GM21515 (cell line): ENCODE results near the gene SHCBP1L.

Source experiments
- ATAC-seq: cut with Tn5 transposase; IDR thresholded peaks from one replicate; pipeline ENCODE4 v1.9.1; 2021; ENCODE audit not compliant: unreplicated experiment

SHCBP1L gene

DNA sequence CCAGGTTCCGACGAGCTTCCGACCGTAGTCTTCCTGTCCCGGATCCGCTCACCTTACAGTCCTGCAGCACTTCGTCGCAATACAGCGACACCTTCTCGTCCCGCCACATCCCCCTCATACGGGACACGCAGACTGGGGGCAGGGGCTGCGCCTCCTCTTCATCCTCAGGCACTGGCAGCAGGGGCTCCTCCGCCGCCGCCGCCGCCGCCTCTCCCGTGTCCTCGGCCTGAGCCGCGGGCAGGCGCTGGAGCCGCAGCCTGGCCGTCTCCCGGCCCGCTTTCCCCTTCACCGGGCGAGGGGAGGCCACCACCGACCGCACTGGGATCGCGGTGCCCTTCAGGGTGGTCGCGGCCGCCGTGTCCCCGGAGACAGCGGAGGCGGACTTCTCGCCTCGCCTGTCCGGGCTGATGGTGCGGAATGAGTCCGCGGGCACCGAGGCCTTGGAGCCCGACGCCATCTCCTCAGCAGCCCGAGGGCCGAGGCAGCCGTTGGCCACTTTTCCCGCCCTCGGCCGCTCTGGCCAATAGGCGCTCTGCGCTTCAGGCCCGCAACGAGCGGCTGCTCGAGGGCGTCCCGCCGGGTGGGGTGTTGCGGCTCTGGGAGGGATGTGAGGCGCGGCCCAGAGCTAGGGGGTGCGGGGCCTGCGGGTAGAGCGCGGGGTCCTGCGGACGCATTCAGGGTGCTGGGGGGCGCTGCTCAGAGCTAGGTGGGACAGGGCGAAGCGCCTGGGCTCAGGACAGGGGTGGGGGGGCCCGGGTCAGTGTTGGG lies at the start of gene SHCBP1L:
Gene SHCBP1L, minus strand, starts transcription at position 490 of the 768 bp plus-strand sequence. Its CDS starts 33 bp downstream, at position 457.
- no peak for ATAC-seq

DNA sequence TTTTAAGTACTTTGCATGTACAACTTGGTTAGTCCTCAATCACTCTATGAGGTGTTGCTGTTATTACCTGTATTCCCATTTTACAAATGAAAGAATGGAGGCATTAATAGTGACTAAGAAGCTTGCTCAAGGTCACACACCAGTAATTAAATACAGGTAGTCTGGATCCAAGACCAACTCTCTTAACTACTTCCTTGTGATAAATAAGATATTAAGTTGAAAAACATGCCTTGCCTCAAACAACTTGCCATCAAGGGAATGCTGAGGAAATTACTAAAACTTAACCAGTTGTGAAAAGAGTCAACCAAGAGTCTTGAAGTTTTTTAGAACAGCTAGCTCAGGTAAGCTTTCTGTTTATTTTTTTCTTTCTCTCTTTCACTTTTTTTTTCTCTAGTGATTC lies 49.3 kb upstream of the SHCBP1L start:
- no peak for ATAC-seq

DNA sequence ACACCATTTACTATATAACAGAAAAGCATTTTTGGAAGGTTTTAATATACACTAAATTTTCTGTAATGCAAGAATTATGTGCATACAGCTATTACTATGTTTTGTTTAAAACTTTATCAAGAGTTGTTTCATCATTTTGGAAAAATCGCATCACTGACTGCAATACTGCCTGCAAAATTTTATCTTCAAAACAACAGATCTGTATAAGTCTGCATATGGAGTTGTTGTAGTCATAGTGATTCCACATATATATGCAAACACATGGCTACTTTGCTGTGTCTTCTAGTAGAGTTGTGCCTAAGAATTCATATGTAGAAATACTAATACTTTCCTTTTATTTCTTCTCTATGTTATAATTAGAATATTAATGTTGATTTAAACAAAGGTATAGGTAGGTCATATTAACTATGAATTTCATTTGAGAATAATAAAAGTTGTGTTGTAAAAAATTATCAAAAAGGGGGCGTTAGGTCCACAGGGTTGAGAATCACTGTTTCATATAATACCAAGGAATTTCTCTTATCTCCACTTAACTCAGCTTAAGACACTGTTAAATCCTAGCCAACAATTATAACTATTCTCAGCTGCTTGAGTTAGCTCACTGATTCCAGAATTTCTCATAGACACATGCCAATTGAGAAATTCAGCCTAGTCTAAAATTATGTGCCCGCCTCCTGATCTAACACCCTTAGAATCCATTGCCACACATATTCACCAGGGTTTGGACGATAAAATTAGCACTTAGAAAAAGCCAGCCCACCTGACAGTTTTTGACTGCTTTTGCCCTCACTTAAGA lies 47.4 kb upstream of the SHCBP1L start:
- ATAC-seq = no peak

DNA sequence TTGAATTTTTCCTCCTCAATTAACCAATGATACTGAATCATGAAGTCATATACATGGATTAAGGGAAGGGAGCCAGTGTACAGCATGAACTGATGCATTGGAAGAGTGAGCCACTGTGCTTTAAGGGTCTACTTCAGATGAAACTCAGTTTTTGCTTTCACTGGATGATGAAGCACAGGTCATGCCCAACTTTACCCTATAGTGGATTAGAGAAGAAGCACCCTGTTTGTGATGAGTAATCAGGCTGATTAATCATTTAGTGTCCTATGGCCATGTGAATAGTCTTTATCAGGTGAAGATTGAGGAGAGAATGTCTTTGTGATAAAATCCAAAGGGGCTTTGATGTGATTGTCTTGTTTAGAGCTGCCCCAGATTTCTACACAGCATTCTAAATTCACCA lies 45.5 kb upstream of the SHCBP1L start:
- no peak for ATAC-seq

DNA sequence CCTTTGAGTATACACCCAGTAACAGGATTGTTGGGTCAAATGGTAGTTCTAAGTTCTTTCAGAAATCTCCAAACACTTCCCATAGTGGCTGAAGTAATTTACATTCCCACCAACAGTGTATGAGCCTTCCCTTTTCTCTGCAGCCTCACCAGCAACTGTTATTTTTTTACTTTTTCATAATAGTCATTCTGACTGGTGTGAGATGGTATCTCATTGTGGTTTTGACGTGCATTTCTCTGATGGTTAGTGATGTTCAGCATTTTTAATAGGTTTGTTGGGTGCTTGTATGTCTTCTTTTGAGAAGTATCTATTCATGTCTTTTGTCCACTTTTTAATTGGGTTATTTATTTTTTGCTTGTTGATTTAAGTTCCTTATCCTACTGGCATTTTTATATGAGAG lies 43.9 kb upstream of the SHCBP1L start:
- no peak for ATAC-seq

DNA sequence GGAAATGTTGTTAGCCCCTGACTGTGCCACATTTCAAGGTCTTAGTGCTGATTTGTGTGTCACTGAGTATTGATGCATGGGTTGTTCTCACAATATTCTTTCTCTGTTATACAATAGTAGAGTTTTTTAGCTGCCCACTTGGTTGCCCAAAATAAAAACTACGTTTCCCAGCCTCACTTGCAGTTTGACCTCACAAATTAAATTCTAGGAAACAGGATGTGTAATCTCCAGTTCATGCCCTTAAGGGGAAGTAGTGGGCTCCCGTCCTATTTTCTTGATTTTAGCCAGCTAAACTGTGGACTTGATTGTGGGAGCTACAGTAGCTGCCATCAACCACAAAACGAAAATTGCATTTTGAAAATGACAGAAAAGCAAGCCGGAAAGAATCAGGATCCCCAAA lies 42.9 kb upstream of the SHCBP1L start:
- ATAC-seq = no peak

DNA sequence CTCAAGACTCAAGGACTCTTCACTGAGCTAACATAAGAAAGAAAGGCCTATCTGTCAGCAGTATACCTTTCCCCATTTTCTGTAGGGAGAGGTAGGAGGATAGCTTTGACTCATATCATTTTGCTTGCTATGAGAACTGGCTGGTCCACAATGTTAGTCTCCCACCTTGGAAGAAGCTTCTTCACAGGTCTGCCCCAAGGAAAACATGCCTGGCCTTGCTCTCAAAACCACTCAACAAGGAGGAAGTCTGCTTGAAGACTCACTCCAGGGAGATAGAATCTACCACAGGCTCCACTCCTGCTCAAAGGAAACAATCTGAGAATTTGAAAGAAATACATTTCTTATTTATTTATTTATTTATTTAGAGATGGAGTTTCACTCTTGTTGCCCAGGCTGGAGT lies 40.8 kb upstream of the SHCBP1L start:
- no peak for ATAC-seq

DNA sequence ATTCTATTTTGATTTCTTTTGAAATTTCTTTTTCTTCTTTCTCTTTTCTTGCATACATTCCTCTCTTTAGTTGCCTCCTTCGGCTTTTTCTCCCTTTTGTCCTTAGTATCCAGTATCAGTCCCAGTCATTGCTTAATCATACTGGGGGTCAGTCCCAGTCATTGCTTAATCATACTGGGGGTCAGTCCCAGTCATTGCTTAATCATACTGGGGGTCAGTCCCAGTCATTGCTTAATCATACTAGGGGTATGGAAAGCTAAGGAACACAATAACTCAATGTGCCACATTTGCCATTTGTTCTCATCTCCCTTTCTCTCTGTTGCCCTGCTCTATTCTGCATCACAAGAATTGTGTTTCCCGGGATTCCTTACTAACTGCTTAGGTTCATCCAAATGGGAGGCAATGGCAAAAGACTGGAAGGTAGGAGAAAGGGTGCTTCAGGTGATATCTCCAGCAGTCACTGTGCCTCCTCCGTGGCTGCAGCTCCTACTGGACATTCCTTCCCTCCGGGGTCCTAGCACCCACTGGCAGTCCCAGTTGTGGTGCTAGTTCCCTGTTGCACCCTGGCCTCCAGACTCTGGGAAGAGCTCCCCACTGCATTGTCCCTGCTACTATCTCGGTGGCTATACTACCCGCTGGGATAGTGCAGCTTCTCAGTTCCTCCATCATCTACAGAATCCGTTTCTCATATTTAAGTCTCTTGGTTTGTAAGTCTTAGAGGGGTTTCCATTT lies 37.6 kb upstream of the SHCBP1L start:
- no peak for ATAC-seq

DNA sequence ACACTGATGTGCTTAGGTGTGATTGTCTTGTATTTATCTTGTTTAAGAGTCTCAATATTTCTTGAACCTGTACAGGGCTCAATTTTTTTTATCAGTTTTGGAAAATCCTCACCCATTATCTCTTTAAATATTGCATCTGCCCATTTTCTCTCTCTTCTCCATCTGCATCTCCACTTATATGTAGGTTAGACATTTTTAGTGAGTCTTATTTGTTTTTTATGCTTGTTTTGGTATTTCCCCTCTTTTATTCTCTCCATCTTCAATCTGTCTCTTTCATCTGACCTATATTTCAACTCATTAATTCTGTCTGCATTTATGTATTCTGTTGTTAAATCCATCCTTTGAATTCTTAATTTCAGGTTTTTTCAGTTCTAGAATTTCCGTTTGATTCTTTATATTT lies 32.9 kb upstream of the SHCBP1L start:
- no peak for ATAC-seq

DNA sequence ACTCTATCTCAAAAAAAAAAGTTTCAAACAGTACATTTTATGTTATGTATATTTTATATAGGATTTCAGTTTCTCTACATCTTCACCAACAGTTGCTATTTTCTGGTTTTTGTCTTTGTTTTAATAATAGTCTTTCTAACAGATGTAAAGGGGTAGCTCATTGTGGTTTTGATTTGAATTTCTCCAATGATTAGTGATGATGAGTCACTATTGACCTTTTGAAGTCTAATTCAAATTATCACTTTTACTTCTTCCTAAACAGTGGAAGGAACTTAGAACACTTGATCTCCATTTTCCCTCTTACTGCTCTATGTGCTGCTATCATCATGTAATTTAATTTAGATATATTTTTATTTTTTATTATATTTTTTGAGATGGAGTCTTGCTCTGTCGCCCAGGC lies 31.7 kb upstream of the SHCBP1L start:
- ATAC-seq = no peak

DNA sequence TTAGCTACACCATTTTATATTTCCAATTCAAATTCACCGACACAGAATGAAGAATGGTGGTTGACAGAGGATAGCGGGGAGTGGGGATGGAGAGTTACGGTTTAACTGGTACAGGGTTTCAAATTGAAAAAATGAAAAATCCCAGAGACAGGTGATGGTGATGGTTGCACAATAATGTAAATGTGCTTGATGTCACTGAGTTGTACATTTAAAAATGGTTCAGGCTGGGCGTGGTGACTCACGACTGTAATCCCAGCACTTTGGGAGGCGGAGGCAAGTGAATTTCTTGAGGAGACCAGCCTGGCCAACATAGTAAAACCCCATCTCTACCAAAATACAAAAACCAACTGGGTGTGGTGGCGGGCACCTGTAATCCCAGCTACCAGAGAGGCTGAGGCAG lies 31.2 kb upstream of the SHCBP1L start:
- no peak for ATAC-seq

DNA sequence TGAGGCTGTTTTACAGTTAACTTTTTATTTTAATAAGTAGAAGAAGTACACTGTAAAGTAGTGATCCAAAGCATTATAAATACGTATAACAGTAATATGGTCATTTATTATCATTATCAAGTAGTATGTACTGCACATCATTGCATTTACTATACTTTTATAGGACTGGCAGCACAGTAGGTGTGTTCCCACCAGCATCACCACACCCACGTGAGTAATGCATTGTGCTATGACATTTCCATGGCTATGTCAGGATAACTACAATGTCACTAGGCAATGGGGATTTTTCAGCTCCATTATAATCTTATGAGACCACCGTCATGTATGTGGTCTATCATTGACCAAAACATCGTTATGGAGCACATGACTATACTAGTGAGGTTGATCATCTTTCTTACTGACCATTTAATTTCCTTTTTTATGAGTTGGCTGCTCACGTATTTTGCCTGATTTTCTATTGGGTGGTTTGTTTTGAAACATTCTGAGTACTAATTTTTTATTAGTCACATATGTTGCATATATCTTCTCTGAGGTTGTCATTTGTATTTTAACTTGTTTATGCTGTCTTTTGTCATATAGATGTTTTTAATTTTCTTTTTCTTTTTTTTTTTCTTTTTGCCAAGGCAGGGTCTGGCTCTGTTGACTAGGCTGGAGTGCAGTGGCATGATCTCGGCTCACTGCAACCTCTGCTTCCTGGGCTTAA lies 25.3 kb upstream of the SHCBP1L start:
- ATAC-seq = no peak

DNA sequence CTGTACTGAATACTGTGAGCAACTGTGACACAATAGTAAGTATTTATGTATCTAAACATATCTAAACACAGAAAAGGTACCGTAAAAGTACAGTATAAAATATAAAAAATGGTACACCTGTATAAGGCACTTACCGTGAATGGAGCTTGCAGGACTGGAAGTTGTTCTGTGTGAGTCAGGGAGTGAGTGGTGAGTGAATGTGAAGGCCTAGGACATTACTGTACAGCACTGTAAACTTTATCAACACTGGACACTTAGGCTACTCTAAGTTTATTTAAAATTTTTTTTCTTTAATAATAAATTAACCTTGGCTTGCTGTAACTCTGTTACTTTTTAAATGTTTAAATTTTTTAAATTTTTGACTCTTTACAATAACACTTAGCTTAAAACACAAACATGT lies 24.5 kb upstream of the SHCBP1L start:
- no peak for ATAC-seq

DNA sequence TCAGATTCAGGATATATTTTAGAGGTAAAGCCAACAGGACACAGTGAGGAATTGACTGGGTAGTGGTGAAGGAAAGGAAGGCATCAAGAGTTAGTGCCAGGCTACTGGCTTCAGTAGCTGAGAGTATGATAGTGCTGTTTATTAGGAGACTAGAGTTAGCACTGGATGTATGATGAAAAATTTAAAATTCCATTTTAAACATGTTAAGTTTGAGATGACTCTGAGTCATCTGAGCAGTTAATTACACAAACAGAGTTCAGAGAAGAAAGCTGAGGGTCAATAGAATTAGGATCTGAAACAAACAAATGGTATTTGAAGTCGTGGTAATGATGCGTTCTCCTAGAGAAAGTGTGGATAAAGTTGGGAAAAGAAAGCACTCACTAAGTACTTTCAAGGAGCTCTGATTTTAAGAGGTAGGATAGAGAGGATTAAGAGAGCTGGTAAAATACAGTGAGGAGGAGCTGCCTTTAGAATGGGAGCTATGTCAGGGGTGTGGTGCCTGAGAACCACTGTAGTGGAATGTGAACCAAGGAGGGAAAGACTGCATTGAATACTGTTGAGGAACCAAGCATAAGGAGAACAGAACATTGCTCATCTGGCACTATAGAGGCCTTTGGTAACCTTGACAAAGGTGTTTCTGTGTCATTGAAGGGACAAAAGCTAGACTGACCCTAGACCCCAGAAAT lies 21.7 kb upstream of the SHCBP1L start:
- no peak for ATAC-seq

DNA sequence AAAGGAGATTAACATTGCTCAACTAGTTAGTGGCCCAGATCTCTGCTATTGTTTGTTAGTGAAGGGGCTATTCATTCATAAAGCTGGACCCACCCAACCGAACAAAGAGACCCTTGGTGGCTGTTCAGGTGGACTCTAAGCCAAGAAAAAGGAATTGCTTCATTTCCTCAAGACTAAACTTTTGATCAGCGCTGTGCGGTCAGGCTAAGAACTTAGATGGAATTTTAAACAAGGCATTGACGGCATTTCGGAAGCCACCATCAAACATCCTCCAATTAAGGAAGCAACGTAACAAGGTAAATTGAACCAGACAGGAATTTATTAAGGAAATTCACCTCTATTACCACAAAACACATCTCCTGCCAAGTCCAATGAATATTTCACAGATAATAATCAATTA lies 19.9 kb upstream of the SHCBP1L start:
- no peak for ATAC-seq

DNA sequence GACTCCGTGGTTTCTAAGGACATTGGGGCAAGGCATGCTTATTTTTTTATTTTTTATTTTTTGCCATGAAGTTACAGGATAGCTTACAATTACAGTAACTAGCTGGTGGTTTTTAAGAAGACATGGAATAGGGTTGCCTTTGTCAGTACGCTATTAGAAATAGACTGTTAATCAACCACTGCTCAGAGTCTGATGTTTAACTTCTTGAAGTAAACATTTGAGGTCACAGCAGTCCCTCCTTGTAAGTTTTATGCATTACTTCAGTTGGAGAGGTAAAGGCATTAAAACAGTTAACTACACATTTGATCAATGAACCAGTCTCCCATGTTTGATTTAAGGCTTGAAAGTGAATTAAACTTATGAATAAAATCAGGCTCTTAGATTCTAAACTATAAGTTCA lies 19.3 kb upstream of the SHCBP1L start:
- no peak for ATAC-seq

DNA sequence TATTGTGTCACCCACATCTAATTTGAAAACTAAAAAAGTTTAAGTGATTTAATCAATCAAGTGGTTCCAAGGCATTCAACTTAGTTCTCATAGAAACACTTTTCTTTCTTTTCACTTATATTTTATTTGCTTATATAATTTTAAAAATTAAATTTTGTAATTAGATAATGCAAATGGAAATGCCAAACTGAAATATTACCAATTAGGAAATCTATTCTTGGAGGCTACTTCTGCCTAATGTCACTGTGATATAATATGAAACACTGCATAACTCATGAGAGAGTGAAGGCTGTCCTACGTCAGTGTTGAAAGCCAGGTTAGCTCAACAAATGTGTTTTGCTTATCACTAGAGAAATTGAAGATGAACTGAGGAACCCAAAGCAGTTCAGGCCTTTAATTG lies 18.3 kb upstream of the SHCBP1L start:
- ATAC-seq = no peak

DNA sequence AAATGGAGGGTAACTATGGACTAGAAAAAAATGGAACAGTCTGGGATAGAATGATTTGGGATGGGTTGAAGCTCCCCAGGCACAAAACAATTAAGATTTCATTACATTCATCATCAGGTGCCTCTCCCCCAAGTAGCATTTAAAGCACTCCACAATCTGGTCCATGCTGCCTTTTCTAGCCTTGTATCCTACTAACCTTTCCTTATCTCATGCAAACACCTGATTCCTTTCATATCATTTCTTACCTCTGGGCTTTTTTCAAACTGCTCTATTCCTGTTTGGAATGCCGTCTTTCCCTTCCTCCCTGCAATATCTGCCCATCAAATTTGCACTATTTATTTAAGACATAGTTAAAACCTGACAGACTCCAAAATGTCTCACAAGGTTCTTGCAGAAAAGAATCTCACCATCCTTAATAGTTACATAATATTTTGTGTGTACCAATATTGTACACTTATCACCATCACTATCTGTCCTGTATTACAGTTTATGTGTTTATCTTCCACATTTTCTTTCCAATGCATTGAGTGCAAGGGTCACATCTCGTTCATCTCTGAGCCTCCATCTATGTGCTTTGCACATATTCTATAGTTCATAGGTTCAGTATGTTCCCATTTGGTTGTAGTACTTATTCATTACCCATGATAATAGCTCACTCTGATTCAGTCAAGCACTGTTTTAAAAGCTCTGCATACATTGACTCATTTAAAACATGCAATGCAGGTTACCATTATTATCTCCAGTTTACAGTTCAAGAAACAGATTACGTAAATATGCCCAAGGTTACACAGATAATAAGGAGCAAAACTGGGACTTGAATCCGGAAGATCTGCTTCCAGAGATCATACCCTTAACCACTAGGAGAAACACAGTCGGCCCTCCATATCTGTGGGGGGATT lies 16.1 kb upstream of the SHCBP1L start:
- no peak for ATAC-seq

DNA sequence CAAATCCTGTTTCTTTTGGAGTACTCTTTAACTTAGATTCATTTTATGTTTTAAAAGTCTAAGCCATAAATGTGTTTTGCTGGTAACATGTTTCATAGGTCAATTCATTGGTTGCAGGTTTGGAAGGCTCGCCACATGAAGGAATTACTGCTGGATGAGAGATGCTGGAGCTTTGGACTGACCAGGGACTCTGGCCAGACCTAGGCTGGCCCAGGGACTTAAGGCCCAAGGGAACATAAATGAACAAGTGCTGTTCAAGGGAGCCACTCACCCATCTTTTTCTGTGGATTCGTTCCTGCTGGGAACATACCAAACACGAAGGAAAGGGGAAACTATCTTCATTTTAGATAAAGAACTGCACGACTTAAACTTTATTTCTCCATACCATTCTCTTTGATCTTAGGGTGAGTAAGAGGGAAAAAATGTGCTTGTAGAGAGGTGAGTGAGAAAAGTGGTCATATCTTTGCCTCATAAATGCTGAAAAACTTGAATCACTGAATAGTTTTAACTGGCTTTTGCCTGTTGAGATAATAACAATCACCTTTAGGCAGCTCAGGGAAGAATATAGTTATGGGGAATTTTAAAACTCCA lies 15.3 kb upstream of the SHCBP1L start:
- no peak for ATAC-seq
